MCF 10A (cell line): ENCODE data around the gene OR2M7. TPM values are rescaled to one million over a fixed set of nuclear protein-coding genes. Genes with fewer than 3 reads are reported as not detected.
"Not testable (repeated sequence)": the region's sequence is repeated elsewhere in the genome, so short reads cannot be mapped to it uniquely, and the experiment has no call there.

Experiments used
- BruUV-seq: library from RNA; stranded (reverse); fragments of 400-500 nt; replicated peaks from 2 replicates; lab custom pipeline; 2021; lab: Mats Ljungman, UMichigan
- CTCF ChIA-PET: fragments of 300-600 bp; sonication (Branson Sonifier 250); formaldehyde crosslinking; extraction: SDS; loops from one replicate; lab custom pipeline; 2021; ENCODE audit warnings: antibody characterized with exemption, inconsistent platforms; lab: Yijun Ruan, JAX
- POLR2A ChIA-PET: fragments of 300-600, 350-650 bp; sonication (Branson Sonifier 250); formaldehyde crosslinking; extraction: SDS; loops from one replicate; lab custom pipeline; 2020; ENCODE audit warnings: antibody characterized with exemption, inconsistent platforms; lab: Yijun Ruan, JAX
- DNase-seq: peaks from one replicate; pipeline ENCODE4 v3.0.0-alpha.2; 2018; ENCODE audit not compliant: unreplicated experiment
- H3K27ac Mint-ChIP-seq: one replicate; pipeline ENCODE4 v1.8.0; 2022; ENCODE audit warnings: mild to moderate bottlenecking, low read depth, mixed read lengths; ENCODE audit not compliant: unreplicated experiment
- H3K27me3 Mint-ChIP-seq: one replicate; pipeline ENCODE4 v1.8.0; 2022; ENCODE audit warnings: mixed read lengths; ENCODE audit not compliant: insufficient read depth, unreplicated experiment
- H3K36me3 Mint-ChIP-seq: one replicate; pipeline ENCODE4 v1.8.0; 2022; ENCODE audit warnings: mild to moderate bottlenecking, moderate library complexity, mixed read lengths; ENCODE audit not compliant: insufficient read depth, unreplicated experiment
- H3K4me1 Mint-ChIP-seq: one replicate; pipeline ENCODE4 v1.8.0; 2022; ENCODE audit warnings: mixed read lengths; ENCODE audit not compliant: insufficient read depth, unreplicated experiment
- H3K4me3 Mint-ChIP-seq: one replicate; pipeline ENCODE4 v1.8.0; 2022; ENCODE audit warnings: mild to moderate bottlenecking, moderate library complexity, mixed read lengths; ENCODE audit not compliant: unreplicated experiment
- H3K9me3 Mint-ChIP-seq: one replicate; pipeline ENCODE4 v1.8.0; 2022; ENCODE audit warnings: mixed read lengths; ENCODE audit not compliant: unreplicated experiment
- CTCF ChIP-seq: fragments of 200-600 bp; IDR thresholded peaks from one replicate; pipeline ENCODE4 v1.8.0; 2022; ENCODE audit warnings: antibody characterized with exemption, mild to moderate bottlenecking; ENCODE audit not compliant: unreplicated experiment
- intact Hi-C: fragments of 100-400 bp; cut with micrococcal nuclease; formaldehyde crosslinking; loops from 2 replicates; pipeline ENCODE4 v1.14.1; 2022
- total RNA-seq: library from RNA; stranded (reverse); gene quantifications from 2 replicates; pipeline ENCODE4 v1.2.3, GENCODE V29; 2022

The OR2M7 gene
- total RNA-seq, 1 experiment from 2014 or later: not detected

- CTCF ChIA-PET: interaction anchor here (0.6 kb wide), 2 partner anchors 37 to 55 kb away, joined by 3 read pairs; no protein-coding TSS in a partner anchor
- H3K36me3 Mint-ChIP-seq: no peaks in the 10 kb centered on the region
These were observed 7.6 kb downstream of the OR2M7 start for GRCh38 chr1:248316796-248317195.

GRCh38 chr1:248306740-248307139 is 17.6 kb downstream of the OR2M7 start:
- H3K9me3 Mint-ChIP-seq, H3K36me3 Mint-ChIP-seq, CTCF ChIA-PET, H3K4me3 Mint-ChIP-seq, DNase-seq, intact Hi-C loops, H3K27ac Mint-ChIP-seq, H3K4me1 Mint-ChIP-seq, BruUV-seq, H3K27me3 Mint-ChIP-seq: not testable (repeated sequence)
- POLR2A ChIA-PET: interaction anchor here (0.6 kb wide), 1 partner anchor 61 kb away, joined by 3 read pairs; no protein-coding TSS in a partner anchor

More at GRCh38 chr1:248316796-248317195, 7.6 kb downstream of the OR2M7 start:
- intact Hi-C loops: no loop called here
- Mint-ChIP-seq H3K9me3 (peaks cover 41% of the 10 kb centered on the region), H3K27ac (no peak overlapping the region), H3K4me1 (no peaks in the 10 kb centered on the region), H3K4me3 (no peak overlapping the region), H3K27me3 (no peaks in the 10 kb centered on the region)
- DNase-seq: no peak
- POLR2A ChIA-PET: interaction anchor here (0.7 kb wide), 1 partner anchor 30 kb away, joined by 3 read pairs; no protein-coding TSS in a partner anchor
- no TSS peak for BruUV-seq
- TF ChIP-seq CTCF: no peak

GRCh38 chr1:248306103-248306502 is 18.3 kb downstream of the OR2M7 start:
- no peak for DNase-seq
- no peak overlapping the region for H3K27ac Mint-ChIP-seq
- H3K4me1 Mint-ChIP-seq: no peaks in the 10 kb centered on the region
- BruUV-seq: no TSS peak
- ChIA-PET POLR2A (no interaction called here), CTCF (no interaction called here)
- no peak overlapping the region for H3K4me3 Mint-ChIP-seq
- H3K36me3 Mint-ChIP-seq: no peaks in the 10 kb centered on the region
- intact Hi-C loops: no loop called here
- no peaks in the 10 kb centered on the region for H3K9me3 Mint-ChIP-seq
- TF ChIP-seq CTCF: no peak
- no peaks in the 10 kb centered on the region for H3K27me3 Mint-ChIP-seq

- H3K27me3 Mint-ChIP-seq, H3K4me1 Mint-ChIP-seq, DNase-seq, H3K9me3 Mint-ChIP-seq, H3K4me3 Mint-ChIP-seq, POLR2A ChIA-PET, H3K27ac Mint-ChIP-seq, CTCF ChIA-PET, intact Hi-C loops, BruUV-seq, H3K36me3 Mint-ChIP-seq: not testable (repeated sequence)
These were observed 18.7 kb downstream of the OR2M7 start for GRCh38 chr1:248305672-248306071.

GRCh38 chr1:248303324-248303723 is 21.0 kb downstream of the OR2M7 start, which contains the start of gene OR2T12:
TSS of gene OR2T12 (minus strand) at chr1:248303424. CDS start at chr1:248295578, 7,846 bp downstream.
- TF ChIP-seq CTCF: no peak
- Mint-ChIP-seq H3K27me3 (no peaks in the 10 kb centered on the region), H3K4me3 (no peak within 1 kb of the TSS), H3K9me3 (peaks cover 8% of the 10 kb centered on the region), H3K36me3 (no peaks in the 10 kb centered on the region), H3K4me1 (no peaks in the 10 kb centered on the region), H3K27ac (no peak within 1 kb of the TSS)
- CTCF ChIA-PET: interaction anchor here (0.5 to 0.6 kb wide), 2 partner anchors 1380 to 1852 kb away, joined by 3 read pairs; no protein-coding TSS in a partner anchor
- intact Hi-C loops: no loop called here
- POLR2A ChIA-PET: no interaction called here
- DNase-seq: no peak
- no TSS peak for BruUV-seq
